ENCODE data around the gene CORO7. TPM values are rescaled to one million over a fixed set of nuclear protein-coding genes. Genes with fewer than 3 reads are reported as not detected.

The CORO7 gene
- total and polyA plus RNA-seq, 4 donors = 22.7 to 61.8 (median 42.1) TPM

- Histone ChIP-seq H3K27ac (ENCODE audit: low read depth, low read length) (peak overlapping the region; percentile 83), H3K4me1 (ENCODE audit: control insufficient read depth, insufficient read depth, low read length) (peaks cover 77% of the 10 kb centered on the region), H3K9me3 (ENCODE audit: control insufficient read depth, insufficient read depth, low read length) (no peaks in the 10 kb centered on the region), H3K36me3 (ENCODE audit: control insufficient read depth, insufficient read depth, low read length) (peaks cover 48% of the 10 kb centered on the region), H3K27me3 (ENCODE audit: control insufficient read depth, insufficient read depth, low read length) (no peaks in the 10 kb centered on the region), H3K4me3 (ENCODE audit: low read depth, low read length) (peak overlapping the region; percentile 56)
- DNase-seq (ENCODE audit: low read depth in 4 of 6, low spot score in 6 of 6) = no peak
- 37% methylated on average over 6 of the region's 9 CpGs for WGBS (ENCODE audit: insufficient coverage)
These were observed 43.0 kb downstream of the CORO7 start for GRCh38 chr16:4373356-4373908.

GRCh38 chr16:4372578-4373355 is 43.6 kb downstream of the CORO7 start:
- Histone ChIP-seq H3K27me3 (ENCODE audit: control insufficient read depth, insufficient read depth, low read length) (no peaks in the 10 kb centered on the region), H3K27ac (ENCODE audit: low read depth, low read length) (peak overlapping the region; percentile 40), H3K9me3 (ENCODE audit: control insufficient read depth, insufficient read depth, low read length) (no peaks in the 10 kb centered on the region), H3K36me3 (ENCODE audit: control insufficient read depth, insufficient read depth, low read length) (peaks cover 44% of the 10 kb centered on the region), H3K4me3 (ENCODE audit: low read depth, low read length) (peak overlapping the region; percentile 56), H3K4me1 (ENCODE audit: control insufficient read depth, insufficient read depth, low read length) (peaks cover 70% of the 10 kb centered on the region)
- 72% methylated on average over 3 of the region's 10 CpGs for WGBS (ENCODE audit: insufficient coverage)
- peak in 2 of 6 donors; percentile 19 to 67 for DNase-seq (ENCODE audit: low read depth in 4 of 6, low spot score in 6 of 6)

GRCh38 chr16:4372001-4372577 is 44.3 kb downstream of the CORO7 start:
- DNase-seq (ENCODE audit: low read depth in 4 of 6, low spot score in 6 of 6) = no peak
- Histone ChIP-seq H3K27ac (ENCODE audit: low read depth, low read length) (no peak overlapping the region), H3K4me3 (ENCODE audit: low read depth, low read length) (peak overlapping the region; percentile 56), H3K27me3 (ENCODE audit: control insufficient read depth, insufficient read depth, low read length) (no peaks in the 10 kb centered on the region), H3K9me3 (ENCODE audit: control insufficient read depth, insufficient read depth, low read length) (no peaks in the 10 kb centered on the region), H3K4me1 (ENCODE audit: control insufficient read depth, insufficient read depth, low read length) (peaks cover 64% of the 10 kb centered on the region), H3K36me3 (ENCODE audit: control insufficient read depth, insufficient read depth, low read length) (peaks cover 42% of the 10 kb centered on the region)
- WGBS (ENCODE audit: insufficient coverage) = 2% methylated on average over 43 of the region's 43 CpGs

- whole genome bisulfite sequencing (ENCODE audit: insufficient coverage) = 4% methylated on average over 50 of the region's 50 CpGs
- Histone ChIP-seq H3K9me3 (ENCODE audit: control insufficient read depth, insufficient read depth, low read length) (no peaks in the 10 kb centered on the region), H3K36me3 (ENCODE audit: control insufficient read depth, insufficient read depth, low read length) (peaks cover 42% of the 10 kb centered on the region), H3K27ac (ENCODE audit: low read depth, low read length) (peak within 1 kb of the TSS; percentile 52), H3K27me3 (ENCODE audit: control insufficient read depth, insufficient read depth, low read length) (no peaks in the 10 kb centered on the region), H3K4me1 (ENCODE audit: control insufficient read depth, insufficient read depth, low read length) (peaks cover 58% of the 10 kb centered on the region), H3K4me3 (ENCODE audit: low read depth, low read length) (peak within 1 kb of the TSS; percentile 56)
- DNase-seq (ENCODE audit: low read depth in 4 of 6, low spot score in 6 of 6) = peak in 3 of 6 donors; percentile 51 to 87 (median 85)
These were observed 44.9 kb downstream of the CORO7 start, which contains the start of gene VASN for GRCh38 chr16:4371357-4372000. Gene VASN (plus strand): TSS chr16:4371848. CDS start chr16:4380878, 9,030 bp downstream.

- Histone ChIP-seq H3K4me1 (ENCODE audit: control insufficient read depth, insufficient read depth, low read length) (peaks cover 50% of the 10 kb centered on the region), H3K27ac (ENCODE audit: low read depth, low read length) (peak overlapping the region; percentile 52), H3K9me3 (ENCODE audit: control insufficient read depth, insufficient read depth, low read length) (no peaks in the 10 kb centered on the region), H3K27me3 (ENCODE audit: control insufficient read depth, insufficient read depth, low read length) (no peaks in the 10 kb centered on the region), H3K4me3 (ENCODE audit: low read depth, low read length) (no peak overlapping the region), H3K36me3 (ENCODE audit: control insufficient read depth, insufficient read depth, low read length) (peaks cover 41% of the 10 kb centered on the region)
- WGBS (ENCODE audit: insufficient coverage) = 77% methylated on average over 9 of the region's 14 CpGs
- no peak for DNase-seq (ENCODE audit: low read depth in 4 of 6, low spot score in 6 of 6)
These were observed 45.6 kb downstream of the CORO7 start for GRCh38 chr16:4370570-4371356.

- peaks cover 45% of the 10 kb centered on the region for H3K36me3 ChIP-seq (ENCODE audit: control insufficient read depth, insufficient read depth, low read length)
- no peaks in the 10 kb centered on the region for H3K27me3 ChIP-seq (ENCODE audit: control insufficient read depth, insufficient read depth, low read length)
- H3K27ac ChIP-seq (ENCODE audit: low read depth, low read length) = no peak overlapping the region
- H3K9me3 ChIP-seq (ENCODE audit: control insufficient read depth, insufficient read depth, low read length) = no peaks in the 10 kb centered on the region
- H3K4me1 ChIP-seq (ENCODE audit: control insufficient read depth, insufficient read depth, low read length) = peaks cover 46% of the 10 kb centered on the region
- WGBS (ENCODE audit: insufficient coverage) = 94% methylated on average over 3 of the region's 3 CpGs
- DNase-seq (ENCODE audit: low read depth in 4 of 6, low spot score in 6 of 6) = no peak
- no peak overlapping the region for H3K4me3 ChIP-seq (ENCODE audit: low read depth, low read length)
These were observed 46.2 kb downstream of the CORO7 start for GRCh38 chr16:4370151-4370550.

- no peak for DNase-seq (ENCODE audit: low read depth in 4 of 6, low spot score in 6 of 6)
- no peak overlapping the region for H3K27ac ChIP-seq (ENCODE audit: low read depth, low read length)
- peaks cover 46% of the 10 kb centered on the region for H3K36me3 ChIP-seq (ENCODE audit: control insufficient read depth, insufficient read depth, low read length)
These were observed 47.2 kb downstream of the CORO7 start for GRCh38 chr16:4369007-4369733.

GRCh38 chr16:4367393-4367856 is 49.0 kb downstream of the CORO7 start:
- Histone ChIP-seq H3K27me3 (ENCODE audit: control insufficient read depth, insufficient read depth, low read length) (no peaks in the 10 kb centered on the region), H3K4me1 (ENCODE audit: control insufficient read depth, insufficient read depth, low read length) (peaks cover 19% of the 10 kb centered on the region), H3K36me3 (ENCODE audit: control insufficient read depth, insufficient read depth, low read length) (peaks cover 59% of the 10 kb centered on the region), H3K9me3 (ENCODE audit: control insufficient read depth, insufficient read depth, low read length) (no peaks in the 10 kb centered on the region), H3K4me3 (ENCODE audit: low read depth, low read length) (no peak overlapping the region), H3K27ac (ENCODE audit: low read depth, low read length) (no peak overlapping the region)
- no peak for DNase-seq (ENCODE audit: low read depth in 4 of 6, low spot score in 6 of 6)
- WGBS (ENCODE audit: insufficient coverage) = 92% methylated on average over 3 of the region's 5 CpGs

More at GRCh38 chr16:4369007-4369733, 47.2 kb downstream of the CORO7 start:
- Histone ChIP-seq H3K4me3 (ENCODE audit: low read depth, low read length) (no peak overlapping the region), H3K9me3 (ENCODE audit: control insufficient read depth, insufficient read depth, low read length) (no peaks in the 10 kb centered on the region), H3K27me3 (ENCODE audit: control insufficient read depth, insufficient read depth, low read length) (no peaks in the 10 kb centered on the region), H3K4me1 (ENCODE audit: control insufficient read depth, insufficient read depth, low read length) (peaks cover 36% of the 10 kb centered on the region)
- WGBS (ENCODE audit: insufficient coverage) = 82% methylated on average over 13 of the region's 13 CpGs

Data from spinal cord (tissue), 10 donors.